Loucy (cell line): Measurements from ENCODE around the gene CADM1.

Experiments used
- H2AFZ ChIP-seq: fragments of 200-600 bp; sonication (generic); 2 replicates; pipeline ENCODE4 v1.6.0; 2016; ENCODE audit warnings: antibody characterized with exemption, mild to moderate bottlenecking, low read length, moderate library complexity
- H3F3A ChIP-seq: fragments of 200-600 bp; 2 replicates; pipeline ENCODE4 v1.6.0; 2016; ENCODE audit warnings: antibody characterized with exemption, low read depth, mild to moderate bottlenecking
- H3K27me3 ChIP-seq: fragments of 200-600 bp; sonication (generic); 2 replicates; pipeline ENCODE4 v1.6.1; 2014; ENCODE audit warnings: low read length, mild to moderate bottlenecking; ENCODE audit not compliant: insufficient read depth, poor library complexity, severe bottlenecking
- H3K36me3 ChIP-seq: fragments of 200-600 bp; sonication (generic); 2 replicates; pipeline ENCODE4 v1.6.1; 2016; ENCODE audit warnings: low read length; ENCODE audit not compliant: insufficient read depth
- H3K4me1 ChIP-seq: fragments of 200-600 bp; sonication (generic); 2 replicates; pipeline ENCODE4 v1.5.1; 2014; ENCODE audit warnings: low read length, mild to moderate bottlenecking; ENCODE audit not compliant: insufficient read depth, poor library complexity, severe bottlenecking
- H3K4me2 ChIP-seq: fragments of 200-600 bp; sonication (generic); 2 replicates; pipeline ENCODE4 v1.6.0; 2014; ENCODE audit warnings: antibody characterized with exemption, low read length, low read depth, mild to moderate bottlenecking; ENCODE audit not compliant: poor library complexity, severe bottlenecking
- H3K4me3 ChIP-seq: fragments of 200-600 bp; sonication (generic); 2 replicates; pipeline ENCODE4 v1.5.1; 2014; ENCODE audit warnings: low read length, mild to moderate bottlenecking, mixed read lengths; ENCODE audit not compliant: poor library complexity, severe bottlenecking
- H3K79me2 ChIP-seq: fragments of 200-600 bp; sonication (generic); 2 replicates; pipeline ENCODE4 v1.6.1; 2014; ENCODE audit warnings: low read length; ENCODE audit not compliant: insufficient read depth
- H3K9ac ChIP-seq: fragments of 200-600 bp; sonication (generic); 2 replicates; pipeline ENCODE4 v1.6.0; 2014; ENCODE audit warnings: mild to moderate bottlenecking, low read depth, low read length, moderate library complexity; ENCODE audit not compliant: poor library complexity, severe bottlenecking
- H3K9me2 ChIP-seq: fragments of 200-600 bp; sonication (generic); replicated peaks from 2 replicates; pipeline ENCODE4 v1.6.1; 2016; ENCODE audit warnings: low read depth, low read length, mixed read lengths
- H3K9me3 ChIP-seq: fragments of 200-600 bp; sonication (generic); 2 replicates; pipeline ENCODE4 v1.6.1; 2014; ENCODE audit warnings: mild to moderate bottlenecking, antibody characterized with exemption, low read length, low read depth; ENCODE audit not compliant: insufficient read depth
- H4K20me1 ChIP-seq: fragments of 200-600 bp; sonication (generic); 2 replicates; pipeline ENCODE4 v1.6.0; 2014; ENCODE audit warnings: antibody characterized with exemption, low read length, mild to moderate bottlenecking; ENCODE audit not compliant: insufficient read depth, poor library complexity, severe bottlenecking
- EZH2phosphoT487 ChIP-seq: fragments of 200-600 bp; IDR thresholded peaks from 2 replicates; pipeline ENCODE4 v1.6.1; 2018; ENCODE audit warnings: antibody characterized with exemption, mild to moderate bottlenecking, moderate library complexity, borderline replicate concordance
- TF ChIP-seq, protein P1 (sequence below): fragments of 200-600 bp; sonication (generic); conservative IDR thresholded peaks from 2 replicates; pipeline ENCODE4 v1.5.1; 2014; ENCODE audit warnings: mild to moderate bottlenecking, antibody characterized with exemption, low read length

CADM1 gene

DNA sequence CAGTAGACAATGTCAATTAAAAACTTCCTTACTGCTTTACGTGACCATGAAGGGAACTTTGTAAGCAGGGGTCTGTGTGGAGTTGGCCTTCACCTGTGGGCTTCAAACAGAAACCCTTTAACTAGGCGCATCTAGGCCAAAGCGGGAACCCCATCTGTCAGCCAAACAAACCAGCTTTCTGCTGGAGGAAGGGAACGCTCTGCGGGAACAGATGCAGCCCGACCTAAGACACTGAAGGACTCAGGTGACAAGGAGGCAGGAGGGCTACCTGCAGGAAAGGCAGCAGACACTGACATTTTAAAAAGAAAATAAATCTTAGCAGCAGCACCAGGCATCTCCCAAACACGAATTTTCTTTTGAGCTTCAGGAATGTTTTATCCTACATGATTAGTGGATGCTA, 78.4 kb downstream of the CADM1 start:
- TF ChIP-seq EZH2phosphoT487, result no peak
- TF ChIP-seq, protein P1, sequence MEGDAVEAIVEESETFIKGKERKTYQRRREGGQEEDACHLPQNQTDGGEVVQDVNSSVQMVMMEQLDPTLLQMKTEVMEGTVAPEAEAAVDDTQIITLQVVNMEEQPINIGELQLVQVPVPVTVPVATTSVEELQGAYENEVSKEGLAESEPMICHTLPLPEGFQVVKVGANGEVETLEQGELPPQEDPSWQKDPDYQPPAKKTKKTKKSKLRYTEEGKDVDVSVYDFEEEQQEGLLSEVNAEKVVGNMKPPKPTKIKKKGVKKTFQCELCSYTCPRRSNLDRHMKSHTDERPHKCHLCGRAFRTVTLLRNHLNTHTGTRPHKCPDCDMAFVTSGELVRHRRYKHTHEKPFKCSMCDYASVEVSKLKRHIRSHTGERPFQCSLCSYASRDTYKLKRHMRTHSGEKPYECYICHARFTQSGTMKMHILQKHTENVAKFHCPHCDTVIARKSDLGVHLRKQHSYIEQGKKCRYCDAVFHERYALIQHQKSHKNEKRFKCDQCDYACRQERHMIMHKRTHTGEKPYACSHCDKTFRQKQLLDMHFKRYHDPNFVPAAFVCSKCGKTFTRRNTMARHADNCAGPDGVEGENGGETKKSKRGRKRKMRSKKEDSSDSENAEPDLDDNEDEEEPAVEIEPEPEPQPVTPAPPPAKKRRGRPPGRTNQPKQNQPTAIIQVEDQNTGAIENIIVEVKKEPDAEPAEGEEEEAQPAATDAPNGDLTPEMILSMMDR, result no peak

DNA sequence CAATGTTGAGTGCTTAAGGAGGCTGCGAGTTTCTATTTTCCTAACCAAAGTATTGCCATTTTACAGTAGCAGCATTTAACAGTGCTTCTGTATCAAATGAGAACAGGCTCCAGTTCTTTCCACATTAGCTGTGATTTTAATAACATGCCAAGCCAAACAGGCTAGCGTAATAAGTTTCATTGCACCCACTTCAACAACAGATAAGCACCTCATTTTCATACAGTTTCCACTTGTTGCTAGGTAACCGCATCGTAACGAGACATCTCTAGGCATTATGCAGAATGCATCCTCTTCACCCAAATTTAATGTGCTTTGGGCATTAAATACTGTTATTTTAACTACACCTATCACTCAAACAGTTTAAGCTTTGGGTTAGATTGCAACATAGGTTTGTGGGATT, 79.0 kb downstream of the CADM1 start:
- Histone ChIP-seq H3F3A (no peaks in the 10 kb centered on the region), H3K4me1 (no peaks in the 10 kb centered on the region), H3K9me2 (no peaks in the 10 kb centered on the region), H3K9ac (no peak overlapping the region), H3K27me3 (no peaks in the 10 kb centered on the region), H3K9me3 (no peaks in the 10 kb centered on the region), H3K4me2 (no peak overlapping the region), H3K79me2 (no peaks in the 10 kb centered on the region), H3K36me3 (no peaks in the 10 kb centered on the region), H2AFZ (no peak overlapping the region), H3K4me3 (no peak overlapping the region), H4K20me1 (no peaks in the 10 kb centered on the region)
- TF ChIP-seq EZH2phosphoT487, result no peak
- TF ChIP-seq, protein P1, result no peak

More for the DNA sequence above, 78.4 kb downstream of the CADM1 start:
- Histone ChIP-seq H3K27me3 (no peaks in the 10 kb centered on the region), H3K9ac (no peak overlapping the region), H3K36me3 (no peaks in the 10 kb centered on the region), H3K9me3 (no peaks in the 10 kb centered on the region), H3K79me2 (no peaks in the 10 kb centered on the region), H3K4me2 (no peak overlapping the region), H3K4me3 (no peak overlapping the region), H2AFZ (no peak overlapping the region), H3K4me1 (no peaks in the 10 kb centered on the region), H4K20me1 (no peaks in the 10 kb centered on the region), H3F3A (no peaks in the 10 kb centered on the region), H3K9me2 (no peaks in the 10 kb centered on the region)

DNA sequence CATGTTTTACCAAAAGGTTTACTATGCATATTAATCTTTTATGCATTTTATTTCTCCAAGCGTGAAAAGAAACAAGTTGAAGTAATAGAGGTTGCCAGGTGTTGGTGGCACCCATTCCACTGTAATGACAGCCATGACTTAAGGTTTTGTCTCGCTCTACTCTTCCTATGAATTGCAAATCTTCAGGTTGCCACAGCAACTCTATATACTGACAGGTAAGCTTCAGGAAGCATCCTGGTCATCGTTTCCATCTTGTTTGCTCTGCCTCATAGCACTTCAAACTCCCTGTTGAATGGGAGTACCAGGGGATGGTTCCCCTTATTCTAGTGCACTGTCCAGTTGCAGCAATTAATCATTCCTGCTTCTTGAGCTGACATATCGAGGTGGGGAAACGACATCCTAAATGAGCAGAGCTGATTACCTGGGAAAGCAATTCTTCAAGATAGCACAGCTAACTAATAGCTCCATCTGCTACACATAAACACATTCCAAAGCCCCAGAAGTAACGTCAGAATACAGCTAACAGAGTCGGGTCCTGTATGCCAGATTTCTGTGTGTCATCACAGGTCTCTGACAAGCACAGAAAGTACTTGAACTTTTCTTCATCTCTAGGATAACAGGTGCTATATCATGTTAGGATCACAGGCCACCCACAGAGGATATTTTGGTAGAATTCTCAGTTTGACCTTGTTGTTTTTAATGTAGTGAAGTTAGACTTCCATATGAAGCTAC, 80.3 kb downstream of the CADM1 start:
- Histone ChIP-seq H3K27me3 (no peaks in the 10 kb centered on the region), H3K36me3 (no peaks in the 10 kb centered on the region), H3K9me3 (no peaks in the 10 kb centered on the region), H3F3A (no peaks in the 10 kb centered on the region), H3K9ac (no peak overlapping the region), H3K4me3 (no peak overlapping the region), H3K79me2 (no peaks in the 10 kb centered on the region), H3K4me1 (no peaks in the 10 kb centered on the region), H3K4me2 (no peak overlapping the region), H2AFZ (no peak overlapping the region), H4K20me1 (no peaks in the 10 kb centered on the region), H3K9me2 (no peaks in the 10 kb centered on the region)
- TF ChIP-seq EZH2phosphoT487, result no peak
- TF ChIP-seq, protein P1, result no peak
